H1 (cell line): Measurements from ENCODE around the gene FOXP4. TPM values are rescaled to one million over a fixed set of nuclear protein-coding genes. Genes with fewer than 3 reads are reported as not detected.
A peak's percentile ranks its signal among the peaks of the same experiment; 100 is the strongest.

ENCODE experiments used
- CTBP2 ChIP-seq: IDR thresholded peaks from 2 replicates; pipeline ENCODE4 v1.7.0; 2011; ENCODE audit warnings: borderline replicate concordance, mild to moderate bottlenecking, moderate library complexity, mixed read lengths, low read length; ENCODE audit not compliant: insufficient read depth, insufficient read length
- MAX ChIP-seq: IDR thresholded peaks from 2 replicates; pipeline ENCODE4 v1.6.1; 2012; ENCODE audit warnings: inconsistent platforms
- RNF2 ChIP-seq: fragments of 200-900, 300-1000 bp; sonication (generic); IDR thresholded peaks from 2 replicates; pipeline ENCODE4 v1.7.1; 2016; ENCODE audit warnings: borderline replicate concordance, low read depth, mild to moderate bottlenecking, antibody characterized with exemption, low read length; ENCODE audit not compliant: poor library complexity, severe bottlenecking; ENCODE audit errors: missing control alignments
- RXRA ChIP-seq: IDR thresholded peaks from 2 replicates; pipeline ENCODE4 v1.6.1; 2011; ENCODE audit warnings: low read depth, mild to moderate bottlenecking, low read length, moderate library complexity; ENCODE audit not compliant: insufficient read depth
- SP2 ChIP-seq: IDR thresholded peaks from 2 replicates; pipeline ENCODE4 v1.6.1; 2012; ENCODE audit warnings: mild to moderate bottlenecking, low read length, inconsistent platforms
- SUZ12 ChIP-seq: fragments of 200-600 bp; sonication (generic); IDR thresholded peaks from 2 replicates; pipeline ENCODE4 v1.6.1; 2012; ENCODE audit warnings: mild to moderate bottlenecking, inconsistent platforms, low read length, moderate library complexity, mixed read lengths
- polyA plus RNA-seq, 7 experiments: library from polyadenylated mRNA; depleted of rRNA in 3 of 7; stranded (reverse) in 5 of 7; unstranded in 2 of 7; fragments of >200 nt in 5 of 7; fragments of 200-250 nt in 2 of 7; gene quantifications; 1 replicate in 5 of 7; 2 replicates in 1 of 7; 4 replicates in 1 of 7; pipeline versions ENCODE4 v1.2.1 to v1.2.3, GENCODE V29; 2011 to 2013; ENCODE audit warnings: missing spikeins in 2 of 7, mixed read lengths in 2 of 7
- total RNA-seq: library from RNA; stranded (reverse); fragmentation: NEBNext Ultra II Directional; extraction: Animal tissue kit (Norgen Biotek cat#: 25700); gene quantifications from 2 replicates; pipeline ENCODE4 v1.2.1, GENCODE V29; 2021

FOXP4 gene
- total and polyA plus RNA-seq, 2 of the 8 experiments (the other 6 are each of a cell fraction or from before 2014, with no cell fraction given), result 4.8 to 13.3 TPM

- TF ChIP-seq RXRA, result no peak
- TF ChIP-seq SP2, result no peak
- TF ChIP-seq MAX, result 0 out of 2 replicates have a peak, but pooled peaks have one; percentile 30
- peak; percentile 57 for TF ChIP-seq CTBP2
- peak; percentile 90 for TF ChIP-seq SUZ12
- TF ChIP-seq RNF2, result peak; percentile 65
Measured at GRCh38 chr6:41637194-41638001, 91.2 kb downstream of the FOXP4 start (continued).
